Caco-2 (cell line): ENCODE data around the gene TBC1D8. TPM values are rescaled to one million over a fixed set of nuclear protein-coding genes. Genes with fewer than 3 reads are reported as not detected.

Source experiments
- BruUV-seq: library from RNA; stranded (reverse); fragments of 400-500 nt; replicated peaks from 2 replicates; lab custom pipeline; 2021; lab: Mats Ljungman, UMichigan
- CTCF ChIA-PET: fragments of 300-600 bp; sonication (Branson Sonifier 250); formaldehyde crosslinking; loops from one replicate; lab custom pipeline; 2022; ENCODE audit warnings: antibody characterized with exemption; lab: Charles Lee
- POLR2A ChIA-PET: fragments of 300-600 bp; sonication (Branson Sonifier 250); formaldehyde crosslinking; loops from one replicate; lab custom pipeline; 2022; ENCODE audit warnings: antibody characterized with exemption; lab: Charles Lee
- DNase-seq, 2 experiments: peaks; one replicate each; pipeline versions ENCODE4 v3.0.0 to v3.0.0-alpha.2; 2020 to 2022
- H3K27me3 ChIP-seq: replicated peaks from 2 replicates; pipeline ENCODE4 v1.6.0; 2011; ENCODE audit warnings: low read length; ENCODE audit not compliant: control insufficient read depth, insufficient read depth
- H3K36me3 ChIP-seq: 2 replicates; pipeline ENCODE4 v1.5.1; 2011; ENCODE audit warnings: low read length; ENCODE audit not compliant: control insufficient read depth, insufficient read depth
- H3K4me1 ChIP-seq: fragments of 250-450 bp; sonication (Bioruptor Pico); 2 replicates; pipeline ENCODE4 v1.5.1; 2020; ENCODE audit warnings: mild to moderate bottlenecking
- H3K4me3 ChIP-seq: 2 replicates; pipeline ENCODE4 v1.5.1; 2011; ENCODE audit warnings: low read depth, mild to moderate bottlenecking, control low read depth, low read length
- H3K9me3 ChIP-seq: fragments of 250-450 bp; sonication (Bioruptor Pico); 2 replicates; pipeline ENCODE4 v1.5.1; 2020; ENCODE audit warnings: mild to moderate bottlenecking, moderate library complexity
- H3K27ac Mint-ChIP-seq: one replicate; pipeline ENCODE4 v1.8.0; 2022; ENCODE audit warnings: mixed read lengths; ENCODE audit not compliant: unreplicated experiment
- H3K27me3 Mint-ChIP-seq: one replicate; pipeline ENCODE4 v1.8.0; 2022; ENCODE audit warnings: mixed read lengths; ENCODE audit not compliant: insufficient read depth, unreplicated experiment
- H3K36me3 Mint-ChIP-seq: one replicate; pipeline ENCODE4 v1.8.0; 2022; ENCODE audit warnings: mild to moderate bottlenecking, mixed read lengths; ENCODE audit not compliant: insufficient read depth, unreplicated experiment
- H3K4me1 Mint-ChIP-seq: one replicate; pipeline ENCODE4 v1.8.0; 2022; ENCODE audit warnings: low read depth, mixed read lengths; ENCODE audit not compliant: unreplicated experiment
- H3K4me3 Mint-ChIP-seq: one replicate; pipeline ENCODE4 v1.8.0; 2022; ENCODE audit warnings: mild to moderate bottlenecking, moderate library complexity, mixed read lengths; ENCODE audit not compliant: unreplicated experiment
- H3K9me3 Mint-ChIP-seq: one replicate; pipeline ENCODE4 v1.8.0; 2022; ENCODE audit warnings: mixed read lengths; ENCODE audit not compliant: unreplicated experiment
- CTCF ChIP-seq, 2 experiments: fragments of 200-600 bp in 1 of 2; IDR thresholded peaks; 1 replicate in 1 of 2; 2 replicates in 1 of 2; pipeline versions ENCODE4 v1.5.1 to v1.8.0; 2011 to 2022; ENCODE audit warnings: antibody characterized with exemption in 1 of 2, control low read depth in 1 of 2, inconsistent platforms in 1 of 2, low read depth in 1 of 2, low read length in 1 of 2, mild to moderate bottlenecking in 1 of 2, moderate library complexity in 1 of 2; ENCODE audit not compliant: insufficient read depth in 1 of 2, severe bottlenecking in 1 of 2, unreplicated experiment in 1 of 2
- intact Hi-C: fragments of 100-400 bp; cut with micrococcal nuclease; formaldehyde crosslinking; loops from one replicate; pipeline ENCODE4 v1.10.0; 2022; ENCODE audit not compliant: unreplicated experiment
- total RNA-seq: library from RNA; stranded (reverse); gene quantifications from 2 replicates; pipeline ENCODE4 v1.2.3, GENCODE V29; 2022

TBC1D8 gene
- total RNA-seq, 1 experiment from 2014 or later, result 29.5 TPM

DNA sequence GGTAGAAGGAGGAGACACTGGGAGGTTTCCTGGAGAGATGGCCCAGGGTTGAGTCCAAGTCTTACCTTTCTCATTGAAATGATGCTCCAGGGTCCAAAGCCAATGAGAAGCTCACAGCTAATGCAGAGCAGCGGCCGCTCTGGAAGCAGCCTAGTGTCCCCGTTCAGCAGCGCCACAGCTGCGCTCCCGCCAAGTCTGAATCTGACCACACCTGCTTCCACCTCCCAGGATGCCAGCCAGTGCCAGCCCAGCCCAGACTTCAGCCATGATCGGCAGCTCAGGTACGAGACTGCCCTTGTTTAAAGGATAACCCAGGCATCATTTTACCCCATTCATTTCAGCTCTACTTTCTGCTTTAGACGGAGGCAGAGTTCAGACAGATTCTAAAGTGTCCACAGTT is 161.0 kb downstream of the TBC1D8 start:
- TF ChIP-seq CTCF (IDR thresholded peaks at IDR 0.05; ENCODE audit: insufficient read depth in 1 of 2, low read depth in 1 of 2, low read length in 1 of 2, severe bottlenecking in 1 of 2, unreplicated experiment in 1 of 2), result no peak
- H3K36me3 ChIP-seq, result no peaks in the 10 kb centered on the region
- DNase-seq, result no peak
- POLR2A ChIA-PET, result interaction anchor here (1.0 kb wide), 1 partner anchor 12 kb away, joined by 4 read pairs; no protein-coding TSS in a partner anchor
- H3K36me3 Mint-ChIP-seq, result no peaks in the 10 kb centered on the region
- no peaks in the 10 kb centered on the region for H3K4me1 Mint-ChIP-seq
- BruUV-seq, result no TSS peak
- no peak overlapping the region for H3K27ac Mint-ChIP-seq
- no peak overlapping the region for H3K4me3 ChIP-seq
- no peaks in the 10 kb centered on the region for H3K9me3 ChIP-seq
- CTCF ChIA-PET, result interaction anchor here (0.6 kb wide), 1 partner anchor 127 kb away, joined by 3 read pairs; no protein-coding TSS in a partner anchor
- H3K4me1 ChIP-seq, result no peaks in the 10 kb centered on the region
- no peak overlapping the region for H3K4me3 Mint-ChIP-seq
- intact Hi-C loops, result no loop called here
- no peaks in the 10 kb centered on the region for H3K27me3 ChIP-seq
- no peaks in the 10 kb centered on the region for H3K27me3 Mint-ChIP-seq
- no peaks in the 10 kb centered on the region for H3K9me3 Mint-ChIP-seq

- intact Hi-C loops, result loop anchor here (5.0 kb wide), 1 partner anchor 272 kb away; no protein-coding TSS in a partner anchor
- H3K4me1 Mint-ChIP-seq, result no peaks in the 10 kb centered on the region
- DNase-seq, result no peak
- Histone ChIP-seq H3K27me3 (no peaks in the 10 kb centered on the region), H3K36me3 (no peaks in the 10 kb centered on the region), H3K4me3 (no peak overlapping the region), H3K4me1 (no peaks in the 10 kb centered on the region), H3K9me3 (no peaks in the 10 kb centered on the region)
- no peaks in the 10 kb centered on the region for H3K9me3 Mint-ChIP-seq
- no TSS peak for BruUV-seq
- ChIA-PET POLR2A (interaction anchor here (1.0 kb wide), 1 partner anchor 12 kb away, joined by 4 read pairs; no protein-coding TSS in a partner anchor), CTCF (no interaction called here)
- no peaks in the 10 kb centered on the region for H3K27me3 Mint-ChIP-seq
- H3K4me3 Mint-ChIP-seq, result no peak overlapping the region
- no peak for TF ChIP-seq CTCF (IDR thresholded peaks at IDR 0.05; ENCODE audit: insufficient read depth in 1 of 2, low read depth in 1 of 2, low read length in 1 of 2, severe bottlenecking in 1 of 2, unreplicated experiment in 1 of 2)
- no peaks in the 10 kb centered on the region for H3K36me3 Mint-ChIP-seq
- H3K27ac Mint-ChIP-seq, result no peak overlapping the region
Measured at GRCh38 chr2:100989666-100990065, 161.5 kb downstream of the TBC1D8 start.

GRCh38 chr2:100988630-100989417 is 162.4 kb downstream of the TBC1D8 start:
- intact Hi-C loops, result loop anchor here (5.0 kb wide), 1 partner anchor 272 kb away; no protein-coding TSS in a partner anchor
- no peak overlapping the region for H3K4me3 ChIP-seq
- no peak overlapping the region for H3K27ac Mint-ChIP-seq

More at GRCh38 chr2:100988630-100989417, 162.4 kb downstream of the TBC1D8 start:
- Histone ChIP-seq H3K27me3 (no peaks in the 10 kb centered on the region), H3K36me3 (no peaks in the 10 kb centered on the region), H3K9me3 (no peaks in the 10 kb centered on the region), H3K4me1 (peaks cover 5% of the 10 kb centered on the region; the same call in 1 of the 2 replicates)
- Mint-ChIP-seq H3K4me1 (no peaks in the 10 kb centered on the region), H3K27me3 (no peaks in the 10 kb centered on the region), H3K9me3 (no peaks in the 10 kb centered on the region), H3K36me3 (no peaks in the 10 kb centered on the region), H3K4me3 (no peak overlapping the region)
- ChIA-PET CTCF (no interaction called here), POLR2A (interaction anchor here (1.0 kb wide), 1 partner anchor 13 kb away, joined by 4 read pairs; no protein-coding TSS in a partner anchor)
- no peak for DNase-seq
- no peak for TF ChIP-seq CTCF (IDR thresholded peaks at IDR 0.05; ENCODE audit: insufficient read depth in 1 of 2, low read depth in 1 of 2, low read length in 1 of 2, severe bottlenecking in 1 of 2, unreplicated experiment in 1 of 2)
- BruUV-seq, result no TSS peak
